Epithelial cell of proximal tubule (primary cell): ENCODE results near the gene GAS7. TPM values are rescaled to one million over a fixed set of nuclear protein-coding genes. Genes with fewer than 3 reads are reported as not detected.

Experiments
- DNase-seq: peaks from one replicate; pipeline ENCODE4 v3.0.0-alpha.2; 2011; ENCODE audit warnings: low read depth
- H3K4me3 ChIP-seq: 2 replicates; pipeline ENCODE4 v1.5.1; 2011; ENCODE audit warnings: low read depth, mild to moderate bottlenecking, low read length
- CTCF ChIP-seq: conservative IDR thresholded peaks from 2 replicates; pipeline ENCODE4 v1.5.1; 2012; ENCODE audit warnings: low read depth, mild to moderate bottlenecking, low read length
- total RNA-seq: library from RNA; depleted of rRNA; stranded (reverse); fragments of >200 nt; gene quantifications from 2 replicates; pipeline ENCODE4 v1.2.3, GENCODE V29; 2015

The GAS7 gene
- total RNA-seq, 1 donor from 2014 or later, result 2.5 TPM

- TF ChIP-seq CTCF, result no peak
- no peak for DNase-seq
- no peak overlapping the region for H3K4me3 ChIP-seq
Observed at GRCh38 chr17:10115536-10115932, 82.9 kb downstream of the GAS7 start.

DNA sequence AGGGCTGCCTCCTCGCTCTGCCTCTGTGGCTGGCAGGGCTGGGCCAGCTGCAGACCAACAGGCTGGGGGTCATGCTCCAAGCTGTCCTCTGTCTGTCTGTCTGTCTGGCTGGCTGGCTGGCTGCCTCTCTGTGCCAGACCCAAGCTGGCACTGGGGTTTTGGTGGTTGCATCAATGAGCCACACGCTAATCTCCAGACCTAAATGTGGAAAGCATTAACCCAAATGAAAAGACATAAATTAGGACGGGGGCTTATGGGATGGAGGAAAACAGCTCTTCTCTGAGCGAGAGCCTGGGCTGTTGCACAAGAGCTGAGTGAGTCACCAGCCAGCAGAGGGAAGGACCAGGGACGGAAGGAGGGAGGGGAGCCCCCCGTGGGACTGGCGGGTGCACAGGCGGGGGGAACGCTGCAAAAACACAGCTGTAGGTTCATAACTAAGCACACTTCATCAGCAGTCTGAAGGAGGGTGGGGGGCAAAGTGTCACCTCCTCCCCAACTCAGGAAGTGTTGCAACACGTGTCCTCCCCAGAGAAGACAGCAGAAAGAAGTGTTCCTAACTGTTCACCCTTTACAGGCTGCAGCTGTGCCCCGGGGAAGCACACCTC lies 83.4 kb downstream of the GAS7 start:
- no peak overlapping the region for H3K4me3 ChIP-seq
- TF ChIP-seq CTCF, result no peak
- DNase-seq, result peak; percentile 15

DNA sequence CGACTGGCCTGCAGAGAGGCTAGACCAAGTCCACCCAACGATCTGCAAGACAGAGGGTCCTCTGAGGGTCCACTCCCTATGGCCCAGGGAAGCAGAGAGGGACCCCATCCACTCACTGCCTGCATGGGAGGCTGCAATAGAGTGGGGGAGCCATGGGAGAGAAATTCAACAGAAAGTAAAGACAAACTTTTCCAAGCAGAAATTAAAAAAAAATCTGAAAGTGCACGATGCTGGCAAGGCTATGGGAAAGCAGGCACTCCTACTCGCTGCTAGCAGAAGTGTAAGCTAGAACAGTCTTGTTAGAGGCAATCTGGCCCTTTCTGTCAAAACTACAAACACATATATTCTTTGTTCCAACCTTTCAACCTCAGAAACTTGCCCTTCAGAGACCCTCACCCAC lies 85.4 kb downstream of the GAS7 start:
- no peak for TF ChIP-seq CTCF
- no peak for DNase-seq
- H3K4me3 ChIP-seq, result no peak overlapping the region

DNA sequence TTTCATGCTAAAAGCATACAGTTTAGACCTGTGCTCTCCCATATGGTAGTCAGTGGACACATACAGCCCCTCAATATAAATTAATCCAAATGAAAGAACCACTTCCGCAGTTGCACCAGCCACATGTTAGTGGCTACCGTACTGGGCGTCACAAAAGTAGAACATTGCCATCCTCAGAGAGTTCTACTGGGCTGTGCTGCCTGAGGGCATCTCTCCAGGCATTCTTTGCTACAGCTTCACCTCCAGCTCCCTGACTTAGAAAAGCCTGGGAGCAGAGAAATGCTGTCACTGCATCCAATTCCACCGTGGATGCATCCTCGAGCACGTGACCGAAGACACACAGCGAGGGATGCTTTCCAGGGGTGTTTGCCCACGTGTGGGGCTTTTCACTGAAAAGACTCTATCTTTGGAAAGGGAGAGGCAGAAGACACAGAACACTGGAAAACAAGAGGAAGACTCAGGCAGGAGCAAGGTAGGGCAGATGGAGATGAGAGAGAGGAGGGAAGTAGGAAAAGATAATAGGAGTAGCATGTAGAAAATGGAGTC lies 86.4 kb downstream of the GAS7 start:
- no peak for DNase-seq
- H3K4me3 ChIP-seq, result no peak overlapping the region
- no peak for TF ChIP-seq CTCF

- H3K4me3 ChIP-seq, result no peak overlapping the region
- TF ChIP-seq CTCF, result no peak
- DNase-seq, result no peak
Observed at GRCh38 chr17:10109146-10109545, 89.3 kb downstream of the GAS7 start.

GRCh38 chr17:10107316-10108165 lies 90.9 kb downstream of the GAS7 start:
- DNase-seq, result no peak
- H3K4me3 ChIP-seq, result no peak overlapping the region
- no peak for TF ChIP-seq CTCF

DNA sequence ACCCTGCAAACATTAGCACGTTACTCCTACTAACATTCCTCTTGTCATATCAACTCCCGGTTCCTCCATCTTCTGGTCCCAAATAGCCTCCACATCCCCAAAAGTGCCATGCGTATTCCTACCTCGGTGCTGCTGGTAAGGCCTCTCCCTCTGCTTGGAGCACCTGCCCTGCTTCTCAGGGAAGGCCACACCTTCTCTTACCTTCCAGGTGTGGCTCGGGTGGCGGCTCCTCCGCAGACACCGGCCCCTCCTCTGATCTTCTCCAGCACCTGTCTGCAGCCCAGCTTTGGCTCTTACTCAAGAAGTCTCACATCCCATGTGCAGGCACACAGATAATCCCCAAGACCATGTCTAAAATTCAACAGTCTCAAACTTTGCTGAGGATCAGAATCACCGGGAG lies 92.3 kb downstream of the GAS7 start:
- no peak overlapping the region for H3K4me3 ChIP-seq
- TF ChIP-seq CTCF, result no peak
- DNase-seq, result no peak
